Stimulated activated effector memory CD8-positive, alpha-beta T cell treated with anti-CD3 and anti-CD28 coated beads, Interleukin-12 subunit alpha, Interleukin-12 subunit beta, amount 100 ng/mL, for 72 hours (primary cell): ENCODE measurements around the gene PCDHA13.

Experiments
- ATAC-seq: fragments of 150-1000 bp; cut with Tn5 transposase; 2 replicates; pipeline ENCODE4 v1.10.0; 2021
- DNase-seq, 2 donors: peaks; one replicate each; pipeline ENCODE4 v3.0.0; 2021 to 2022; ENCODE audit warnings: low spot score in 2 of 2
- H3K27ac Mint-ChIP-seq: one replicate; pipeline ENCODE4 v1.8.0; 2022; ENCODE audit warnings: mild to moderate bottlenecking, mixed read lengths
- H3K36me3 Mint-ChIP-seq: one replicate; pipeline ENCODE4 v1.8.0; 2022; ENCODE audit warnings: mild to moderate bottlenecking, mixed read lengths
- H3K4me1 Mint-ChIP-seq: one replicate; pipeline ENCODE4 v1.8.0; 2022; ENCODE audit warnings: mixed read lengths
- H3K4me3 Mint-ChIP-seq: one replicate; pipeline ENCODE4 v1.8.0; 2022; ENCODE audit warnings: mild to moderate bottlenecking, mixed read lengths
- H3K9me3 Mint-ChIP-seq: one replicate; pipeline ENCODE4 v1.8.0; 2022; ENCODE audit warnings: mixed read lengths

The PCDHA13 gene

GRCh38 chr5:140926443-140927227, 44.7 kb downstream of the PCDHA13 start:
- Mint-ChIP-seq H3K27ac (no peak overlapping the region), H3K4me3 (peak overlapping the region; percentile 48), H3K4me1 (peaks cover 7% of the 10 kb centered on the region), H3K9me3 (no peaks in the 10 kb centered on the region), H3K36me3 (no peaks in the 10 kb centered on the region)
- ATAC-seq (peak; percentile 65), DNase-seq (no peak)

DNA sequence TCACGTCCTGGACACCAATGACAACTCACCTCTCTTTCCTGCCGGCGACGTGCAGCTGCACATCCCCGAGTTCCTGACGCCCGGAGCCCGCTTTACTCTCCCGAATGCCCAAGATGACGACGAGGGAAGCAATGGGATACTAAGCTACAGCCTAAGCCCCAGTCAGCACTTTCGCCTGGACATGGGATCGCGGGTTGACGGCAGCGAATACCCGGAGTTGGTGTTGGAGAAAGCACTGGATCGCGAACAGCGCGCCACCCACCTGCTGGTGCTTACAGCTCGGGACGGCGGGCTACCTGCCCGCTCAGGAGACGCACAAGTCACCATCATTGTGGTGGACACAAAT, 45.3 kb downstream of the PCDHA13 start:
- ATAC-seq = no peak
- no peaks in the 10 kb centered on the region for H3K9me3 Mint-ChIP-seq
- H3K4me1 Mint-ChIP-seq = peaks cover 7% of the 10 kb centered on the region
- no peaks in the 10 kb centered on the region for H3K36me3 Mint-ChIP-seq
- peak overlapping the region; percentile 48 for H3K4me3 Mint-ChIP-seq
- H3K27ac Mint-ChIP-seq = no peak overlapping the region
- DNase-seq = no peak
